SH-SY5Y (cell line): Measurements from ENCODE around the gene NOL3.

ENCODE experiments used
- GATA2 ChIP-seq: IDR thresholded peaks from 2 replicates; pipeline ENCODE4 v1.6.1; 2011; ENCODE audit warnings: mild to moderate bottlenecking, low read depth, low read length
- GATA3 ChIP-seq: IDR thresholded peaks from 2 replicates; pipeline ENCODE4 v1.6.1; 2011; ENCODE audit warnings: low read depth, mild to moderate bottlenecking, low read length, moderate library complexity

GRCh38 chr16:67208154-67208896, 38.0 kb downstream of the NOL3 start:
- TF ChIP-seq GATA2, result no peak
- TF ChIP-seq GATA3, result no peak
